ENCODE measurements around the gene VPS37C.

Gene VPS37C

GRCh38 chr11:61139387-61139786, 21.8 kb downstream of the VPS37C start:
- Histone ChIP-seq H3K79me2 (ENCODE audit: low read length) (peaks cover 31% of the 10 kb centered on the region), H3K4me2 (ENCODE audit: low read depth, low read length) (peak overlapping the region; percentile 19; the same call in 1 of the 2 replicates), H3K27me3 (replicated peaks; ENCODE audit: insufficient read depth, low read length) (no peaks in the 10 kb centered on the region), H3F3A (ENCODE audit: insufficient read depth, low read length) (peaks cover 22% of the 10 kb centered on the region), H3K9ac (ENCODE audit: low read length) (no peak overlapping the region), H3K9me2 (replicated peaks; ENCODE audit: insufficient read depth, low read length) (no peaks in the 10 kb centered on the region), H4K20me1 (ENCODE audit: insufficient read depth, low read length) (no peaks in the 10 kb centered on the region), H3K4me1 (ENCODE audit: low read length) (peaks cover 33% of the 10 kb centered on the region), H3K9me3 (replicated peaks; ENCODE audit: insufficient read depth, low read length) (no peaks in the 10 kb centered on the region), H3K27ac (ENCODE audit: low read length) (no peak overlapping the region), H3K4me3 (ENCODE audit: low read length) (no peak overlapping the region), H2AFZ (ENCODE audit: low read length) (no peak overlapping the region), H3K36me3 (replicated peaks; ENCODE audit: insufficient read depth, low read length) (no peaks in the 10 kb centered on the region)
- DNase-seq: no peak
- TF ChIP-seq EZH2phosphoT487 (IDR thresholded peaks at IDR 0.05; ENCODE audit: low read length): no peak
- no peak for TF ChIP-seq EZH2 (optimal IDR thresholded peaks at IDR 0.05; ENCODE audit: low read depth, low read length)
- no peak for TF ChIP-seq CTCF (IDR thresholded peaks at IDR 0.05; ENCODE audit: low read length)

GRCh38 chr11:61138935-61139334, 22.3 kb downstream of the VPS37C start:
- H3K27ac ChIP-seq (ENCODE audit: low read length): no peak overlapping the region
- H2AFZ ChIP-seq (ENCODE audit: low read length): no peak overlapping the region
- H3K4me3 ChIP-seq (ENCODE audit: low read length): no peak overlapping the region
- no peak overlapping the region for H3K9ac ChIP-seq (ENCODE audit: low read length)
- peaks cover 22% of the 10 kb centered on the region for H3F3A ChIP-seq (ENCODE audit: insufficient read depth, low read length)
- DNase-seq: no peak
- no peaks in the 10 kb centered on the region for H3K27me3 ChIP-seq (replicated peaks; ENCODE audit: insufficient read depth, low read length)
- no peaks in the 10 kb centered on the region for H3K36me3 ChIP-seq (replicated peaks; ENCODE audit: insufficient read depth, low read length)
- H3K9me2 ChIP-seq (replicated peaks; ENCODE audit: insufficient read depth, low read length): no peaks in the 10 kb centered on the region
- H3K9me3 ChIP-seq (replicated peaks; ENCODE audit: insufficient read depth, low read length): no peaks in the 10 kb centered on the region
- peak overlapping the region; percentile 19; the same call in 1 of the 2 replicates for H3K4me2 ChIP-seq (ENCODE audit: low read depth, low read length)
- H3K79me2 ChIP-seq (ENCODE audit: low read length): peaks cover 30% of the 10 kb centered on the region
- no peaks in the 10 kb centered on the region for H4K20me1 ChIP-seq (ENCODE audit: insufficient read depth, low read length)
- peaks cover 33% of the 10 kb centered on the region for H3K4me1 ChIP-seq (ENCODE audit: low read length)
- no peak for TF ChIP-seq EZH2phosphoT487 (IDR thresholded peaks at IDR 0.05; ENCODE audit: low read length)
- TF ChIP-seq CTCF (IDR thresholded peaks at IDR 0.05; ENCODE audit: low read length): no peak
- no peak for TF ChIP-seq EZH2 (optimal IDR thresholded peaks at IDR 0.05; ENCODE audit: low read depth, low read length)

- TF ChIP-seq CTCF (IDR thresholded peaks at IDR 0.05; ENCODE audit: low read length) (no peak), EZH2phosphoT487 (IDR thresholded peaks at IDR 0.05; ENCODE audit: low read length) (no peak), EZH2 (optimal IDR thresholded peaks at IDR 0.05; ENCODE audit: low read depth, low read length) (no peak)
- no peak overlapping the region for H3K9ac ChIP-seq (ENCODE audit: low read length)
These were observed 26.4 kb downstream of the VPS37C start for GRCh38 chr11:61134801-61135257.

More at GRCh38 chr11:61134801-61135257, 26.4 kb downstream of the VPS37C start:
- DNase-seq: no peak
- Histone ChIP-seq H3K4me3 (ENCODE audit: low read length) (no peak overlapping the region), H3K4me2 (ENCODE audit: low read depth, low read length) (no peak overlapping the region), H3K79me2 (ENCODE audit: low read length) (peaks cover 16% of the 10 kb centered on the region), H3K36me3 (replicated peaks; ENCODE audit: insufficient read depth, low read length) (no peaks in the 10 kb centered on the region), H4K20me1 (ENCODE audit: insufficient read depth, low read length) (no peaks in the 10 kb centered on the region), H3K27me3 (replicated peaks; ENCODE audit: insufficient read depth, low read length) (no peaks in the 10 kb centered on the region), H3K4me1 (ENCODE audit: low read length) (peaks cover 16% of the 10 kb centered on the region), H3F3A (ENCODE audit: insufficient read depth, low read length) (no peaks in the 10 kb centered on the region), H3K9me2 (replicated peaks; ENCODE audit: insufficient read depth, low read length) (no peaks in the 10 kb centered on the region), H3K27ac (ENCODE audit: low read length) (no peak overlapping the region), H2AFZ (ENCODE audit: low read length) (no peak overlapping the region), H3K9me3 (replicated peaks; ENCODE audit: insufficient read depth, low read length) (no peaks in the 10 kb centered on the region)
